Measurements from ENCODE around the gene IVD. TPM values are rescaled to one million over a fixed set of nuclear protein-coding genes. Genes with fewer than 3 reads are reported as not detected.

The IVD gene
- total and polyA plus RNA-seq, 9 of the 15 experiments (the other 6 are each of a cell fraction or from before 2014, with no cell fraction given), result 0.15 to 4.5 (median 2.4) TPM

- TF ChIP-seq JUN (IDR thresholded peaks at IDR 0.05; ENCODE audit: borderline replicate concordance, low read depth, low read length) (peak; percentile 40; the same call in 1 of the 2 replicates), JUN (CRISPR knock-in tag; IDR thresholded peaks at IDR 0.05; ENCODE audit: borderline replicate concordance) (no peak), NFIX (CRISPR knock-in tag; IDR thresholded peaks at IDR 0.05; ENCODE audit: low read depth) (no peak), BCOR (IDR thresholded peaks at IDR 0.05) (no peak), CREB1 (IDR thresholded peaks at IDR 0.05) (peak; percentile 88; the same call in 1 of the 2 replicates), CREB1 (CRISPR knock-in tag; IDR thresholded peaks at IDR 0.05) (peak; percentile 86), DMBX1 (CRISPR knock-in tag; IDR thresholded peaks at IDR 0.05; ENCODE audit: borderline replicate concordance) (peak; percentile 82), TBP (optimal IDR thresholded peaks at IDR 0.05; ENCODE audit: low read depth, low read length) (peak; percentile 54), ZNF431 (CRISPR knock-in tag; IDR thresholded peaks at IDR 0.05) (peak; percentile 62), TRIM28 (IDR thresholded peaks at IDR 0.05) (no peak), CEBPB (tag; IDR thresholded peaks at IDR 0.05) (no peak), PCBP2 (IDR thresholded peaks at IDR 0.05; ENCODE audit: low read depth, low read length, poor library complexity, severe bottlenecking) (no peak), ZC3H11A (IDR thresholded peaks at IDR 0.05; ENCODE audit: low read depth, low read length) (0 out of 2 replicates have a peak, but pooled peaks have one; percentile 68), TOE1 (IDR thresholded peaks at IDR 0.05; ENCODE audit: borderline replicate concordance) (peak; percentile 35; the same call in 1 of the 2 replicates), TOE1 (CRISPR knock-in tag; IDR thresholded peaks at IDR 0.05; ENCODE audit: borderline replicate concordance, low read depth) (no peak), MTA2 (IDR thresholded peaks at IDR 0.05; ENCODE audit: low read depth) (no peak), DLX4 (CRISPR knock-in tag; IDR thresholded peaks at IDR 0.05) (no peak), GABPA (tag; conservative IDR thresholded peaks at IDR 0.05; ENCODE audit: low read depth) (peak; percentile 61), ZNF12 (CRISPR knock-in tag; IDR thresholded peaks at IDR 0.05) (peak; percentile 73; the same call in 1 of the 2 replicates)
- TF ChIP-seq, protein P1, sequence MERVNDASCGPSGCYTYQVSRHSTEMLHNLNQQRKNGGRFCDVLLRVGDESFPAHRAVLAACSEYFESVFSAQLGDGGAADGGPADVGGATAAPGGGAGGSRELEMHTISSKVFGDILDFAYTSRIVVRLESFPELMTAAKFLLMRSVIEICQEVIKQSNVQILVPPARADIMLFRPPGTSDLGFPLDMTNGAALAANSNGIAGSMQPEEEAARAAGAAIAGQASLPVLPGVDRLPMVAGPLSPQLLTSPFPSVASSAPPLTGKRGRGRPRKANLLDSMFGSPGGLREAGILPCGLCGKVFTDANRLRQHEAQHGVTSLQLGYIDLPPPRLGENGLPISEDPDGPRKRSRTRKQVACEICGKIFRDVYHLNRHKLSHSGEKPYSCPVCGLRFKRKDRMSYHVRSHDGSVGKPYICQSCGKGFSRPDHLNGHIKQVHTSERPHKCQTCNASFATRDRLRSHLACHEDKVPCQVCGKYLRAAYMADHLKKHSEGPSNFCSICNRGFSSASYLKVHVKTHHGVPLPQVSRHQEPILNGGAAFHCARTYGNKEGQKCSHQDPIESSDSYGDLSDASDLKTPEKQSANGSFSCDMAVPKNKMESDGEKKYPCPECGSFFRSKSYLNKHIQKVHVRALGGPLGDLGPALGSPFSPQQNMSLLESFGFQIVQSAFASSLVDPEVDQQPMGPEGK (CRISPR knock-in tag; IDR thresholded peaks at IDR 0.05; ENCODE audit: borderline replicate concordance), result no peak
- TF ChIP-seq, protein P2, sequence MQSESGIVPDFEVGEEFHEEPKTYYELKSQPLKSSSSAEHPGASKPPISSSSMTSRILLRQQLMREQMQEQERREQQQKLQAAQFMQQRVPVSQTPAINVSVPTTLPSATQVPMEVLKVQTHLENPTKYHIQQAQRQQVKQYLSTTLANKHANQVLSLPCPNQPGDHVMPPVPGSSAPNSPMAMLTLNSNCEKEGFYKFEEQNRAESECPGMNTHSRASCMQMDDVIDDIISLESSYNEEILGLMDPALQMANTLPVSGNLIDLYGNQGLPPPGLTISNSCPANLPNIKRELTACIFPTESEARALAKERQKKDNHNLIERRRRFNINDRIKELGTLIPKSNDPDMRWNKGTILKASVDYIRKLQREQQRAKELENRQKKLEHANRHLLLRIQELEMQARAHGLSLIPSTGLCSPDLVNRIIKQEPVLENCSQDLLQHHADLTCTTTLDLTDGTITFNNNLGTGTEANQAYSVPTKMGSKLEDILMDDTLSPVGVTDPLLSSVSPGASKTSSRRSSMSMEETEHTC (IDR thresholded peaks at IDR 0.05), result no peak
These were observed 37.6 kb upstream of the IVD start (continued) for GRCh38 chr15:40367686-40368611.
